Neural cell (in vitro differentiated cells): ENCODE results near the gene FANCB.

ENCODE experiments used
- EP300 ChIP-seq: fragments of 450-650 bp; conservative IDR thresholded peaks from 2 replicates; pipeline ENCODE4 v1.6.1; 2014; ENCODE audit warnings: antibody characterized with exemption, mild to moderate bottlenecking, moderate library complexity; ENCODE audit not compliant: poor library complexity, severe bottlenecking
- EZH2 ChIP-seq: fragments of 200-600, 300-800 bp; shearing (Covaris generic), sonication (generic); IDR thresholded peaks from 2 replicates; pipeline ENCODE4 v1.6.1; 2014; ENCODE audit warnings: antibody characterized with exemption, low read length, borderline replicate concordance, mild to moderate bottlenecking; ENCODE audit not compliant: insufficient read depth, poor library complexity, severe bottlenecking
- MXI1 ChIP-seq: fragments of 450-650 bp; conservative IDR thresholded peaks from 2 replicates; pipeline ENCODE4 v1.6.1; 2014; ENCODE audit warnings: antibody characterized with exemption, mild to moderate bottlenecking; ENCODE audit not compliant: poor library complexity, severe bottlenecking
- SMC3 ChIP-seq: fragments of 450-650 bp; conservative IDR thresholded peaks from 2 replicates; pipeline ENCODE4 v1.6.1; 2014; ENCODE audit warnings: antibody characterized with exemption, mild to moderate bottlenecking, moderate library complexity; ENCODE audit not compliant: poor library complexity
- TAF1 ChIP-seq: IDR thresholded peaks from 2 replicates; pipeline ENCODE4 v1.6.1; 2012; ENCODE audit warnings: low read depth
- TF ChIP-seq, protein P1 (sequence below): fragments of 450-650 bp; IDR thresholded peaks from 2 replicates; pipeline ENCODE4 v1.5.1; 2014; ENCODE audit warnings: antibody characterized with exemption, mild to moderate bottlenecking, moderate library complexity; ENCODE audit not compliant: poor library complexity, severe bottlenecking

- no peak for TF ChIP-seq MXI1
- TF ChIP-seq, protein P1, sequence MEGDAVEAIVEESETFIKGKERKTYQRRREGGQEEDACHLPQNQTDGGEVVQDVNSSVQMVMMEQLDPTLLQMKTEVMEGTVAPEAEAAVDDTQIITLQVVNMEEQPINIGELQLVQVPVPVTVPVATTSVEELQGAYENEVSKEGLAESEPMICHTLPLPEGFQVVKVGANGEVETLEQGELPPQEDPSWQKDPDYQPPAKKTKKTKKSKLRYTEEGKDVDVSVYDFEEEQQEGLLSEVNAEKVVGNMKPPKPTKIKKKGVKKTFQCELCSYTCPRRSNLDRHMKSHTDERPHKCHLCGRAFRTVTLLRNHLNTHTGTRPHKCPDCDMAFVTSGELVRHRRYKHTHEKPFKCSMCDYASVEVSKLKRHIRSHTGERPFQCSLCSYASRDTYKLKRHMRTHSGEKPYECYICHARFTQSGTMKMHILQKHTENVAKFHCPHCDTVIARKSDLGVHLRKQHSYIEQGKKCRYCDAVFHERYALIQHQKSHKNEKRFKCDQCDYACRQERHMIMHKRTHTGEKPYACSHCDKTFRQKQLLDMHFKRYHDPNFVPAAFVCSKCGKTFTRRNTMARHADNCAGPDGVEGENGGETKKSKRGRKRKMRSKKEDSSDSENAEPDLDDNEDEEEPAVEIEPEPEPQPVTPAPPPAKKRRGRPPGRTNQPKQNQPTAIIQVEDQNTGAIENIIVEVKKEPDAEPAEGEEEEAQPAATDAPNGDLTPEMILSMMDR: no peak
- no peak for TF ChIP-seq SMC3
- no peak for TF ChIP-seq EP300
- TF ChIP-seq TAF1: no peak
- TF ChIP-seq EZH2: no peak
These were observed 2.8 kb upstream of the FANCB start for GRCh38 chrX:14875624-14876023.
